D721Med (cell line): ENCODE measurements around the gene ATP8B1.
"Not testable (repeated sequence)": the region's sequence is repeated elsewhere in the genome, so short reads cannot be mapped to it uniquely, and the experiment has no call there.

Experiments
- DNase-seq: peaks from one replicate; pipeline ENCODE4 v3.0.0; 2011; ENCODE audit warnings: low spot score; ENCODE audit not compliant: insufficient read length
- FAIRE-seq: peaks from 2 replicates; lab custom pipeline; 2011; peaks lifted over from hg19 to GRCh38; lab: Jason Lieb, UNC
- TF ChIP-seq, protein P1 (sequence below): IDR thresholded peaks from 2 replicates; pipeline ENCODE4 v1.5.1; 2012; ENCODE audit warnings: mild to moderate bottlenecking, control low read depth; ENCODE audit not compliant: insufficient read depth; ENCODE audit errors: missing control alignments

Gene ATP8B1

DNA sequence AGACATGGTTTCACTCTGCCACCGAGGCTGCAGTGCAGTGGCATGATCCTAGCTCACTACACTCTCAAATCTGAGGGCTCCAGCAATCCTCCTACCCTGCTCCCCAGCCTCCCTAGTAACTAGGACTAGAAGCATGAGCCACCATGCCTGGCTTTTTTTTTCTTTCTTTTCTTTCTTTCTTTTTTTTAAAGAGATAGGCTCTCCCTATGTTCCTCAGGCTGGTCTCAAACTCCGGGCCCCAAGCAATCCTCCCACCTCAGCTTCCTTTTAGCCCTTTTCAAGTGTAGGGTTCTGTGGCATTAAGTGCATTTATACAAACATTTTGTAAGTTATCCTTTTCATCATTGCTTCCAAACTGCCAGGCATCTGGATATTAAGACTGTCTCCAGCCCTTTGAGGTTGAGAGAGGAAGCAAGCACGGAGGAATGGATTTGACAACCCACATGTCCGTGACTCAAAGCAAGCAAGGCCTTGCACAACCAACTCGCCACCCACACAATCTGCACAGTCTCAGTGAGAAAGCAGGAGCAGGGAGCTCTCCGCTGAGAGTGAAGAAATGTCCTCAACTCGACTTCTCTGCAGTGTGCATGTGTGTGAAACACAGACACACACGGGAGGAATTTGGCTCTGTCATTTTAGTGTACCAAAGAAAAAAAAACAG, 65.6 kb downstream of the ATP8B1 start:
- FAIRE-seq (no peak), DNase-seq (no peak)
- TF ChIP-seq, protein P1, sequence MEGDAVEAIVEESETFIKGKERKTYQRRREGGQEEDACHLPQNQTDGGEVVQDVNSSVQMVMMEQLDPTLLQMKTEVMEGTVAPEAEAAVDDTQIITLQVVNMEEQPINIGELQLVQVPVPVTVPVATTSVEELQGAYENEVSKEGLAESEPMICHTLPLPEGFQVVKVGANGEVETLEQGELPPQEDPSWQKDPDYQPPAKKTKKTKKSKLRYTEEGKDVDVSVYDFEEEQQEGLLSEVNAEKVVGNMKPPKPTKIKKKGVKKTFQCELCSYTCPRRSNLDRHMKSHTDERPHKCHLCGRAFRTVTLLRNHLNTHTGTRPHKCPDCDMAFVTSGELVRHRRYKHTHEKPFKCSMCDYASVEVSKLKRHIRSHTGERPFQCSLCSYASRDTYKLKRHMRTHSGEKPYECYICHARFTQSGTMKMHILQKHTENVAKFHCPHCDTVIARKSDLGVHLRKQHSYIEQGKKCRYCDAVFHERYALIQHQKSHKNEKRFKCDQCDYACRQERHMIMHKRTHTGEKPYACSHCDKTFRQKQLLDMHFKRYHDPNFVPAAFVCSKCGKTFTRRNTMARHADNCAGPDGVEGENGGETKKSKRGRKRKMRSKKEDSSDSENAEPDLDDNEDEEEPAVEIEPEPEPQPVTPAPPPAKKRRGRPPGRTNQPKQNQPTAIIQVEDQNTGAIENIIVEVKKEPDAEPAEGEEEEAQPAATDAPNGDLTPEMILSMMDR = no peak

GRCh38 chr18:57735042-57735441, 68.1 kb downstream of the ATP8B1 start:
- not testable (repeated sequence) for FAIRE-seq, DNase-seq

- FAIRE-seq (peak; percentile 90), DNase-seq (no peak)
- TF ChIP-seq, protein P1 = no peak
Observed at GRCh38 chr18:57733861-57734260, 69.3 kb downstream of the ATP8B1 start.

DNA sequence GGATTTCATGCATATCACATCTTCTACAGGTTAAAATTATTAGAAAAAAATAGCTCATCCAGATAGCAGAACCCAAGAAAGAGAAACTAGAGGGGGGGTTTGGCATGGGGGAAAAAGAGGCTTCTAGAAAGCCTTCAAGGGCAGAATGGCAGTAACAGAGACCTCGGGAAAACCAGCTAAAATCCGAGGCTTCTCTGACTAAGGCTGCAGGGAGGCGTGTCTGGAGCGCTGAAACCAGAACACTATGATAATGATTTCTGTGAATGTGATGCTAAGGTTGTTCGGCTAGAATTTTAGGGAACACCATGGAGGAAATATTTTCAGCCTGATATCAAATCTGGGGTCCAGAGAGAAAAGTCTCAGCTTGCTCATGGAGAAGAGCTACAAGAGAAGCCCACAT, 73.0 kb downstream of the ATP8B1 start:
- TF ChIP-seq, protein P1 = no peak
- DNase-seq (no peak), FAIRE-seq (no peak)

DNA sequence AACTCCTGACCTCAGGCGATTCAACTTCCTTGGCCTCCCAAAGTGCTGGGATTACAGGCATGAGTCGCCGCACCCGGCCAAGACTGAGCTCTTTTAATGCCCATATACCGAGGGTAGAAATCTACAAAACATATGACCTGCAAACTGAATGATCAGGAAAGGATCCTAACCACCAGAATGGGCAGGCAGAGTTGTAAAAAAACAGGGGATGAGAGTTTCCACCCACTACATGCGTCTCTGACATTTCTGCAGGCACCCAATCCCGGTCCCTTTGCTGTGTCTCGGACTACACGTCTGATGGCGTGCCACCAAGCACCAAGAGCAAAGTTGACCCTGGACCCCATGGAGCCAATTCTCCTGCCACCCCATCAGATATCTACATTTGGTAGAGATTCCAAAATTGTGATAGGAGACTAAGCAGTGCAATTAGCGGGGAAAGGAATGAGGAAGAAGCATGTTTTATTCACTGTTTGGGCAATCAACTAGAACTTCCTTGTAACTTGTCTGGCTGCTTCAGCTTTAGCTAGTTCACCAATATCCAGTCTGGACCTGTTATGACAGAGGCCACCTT, 74.1 kb downstream of the ATP8B1 start:
- no peak for DNase-seq
- FAIRE-seq = peak; percentile 48

DNA sequence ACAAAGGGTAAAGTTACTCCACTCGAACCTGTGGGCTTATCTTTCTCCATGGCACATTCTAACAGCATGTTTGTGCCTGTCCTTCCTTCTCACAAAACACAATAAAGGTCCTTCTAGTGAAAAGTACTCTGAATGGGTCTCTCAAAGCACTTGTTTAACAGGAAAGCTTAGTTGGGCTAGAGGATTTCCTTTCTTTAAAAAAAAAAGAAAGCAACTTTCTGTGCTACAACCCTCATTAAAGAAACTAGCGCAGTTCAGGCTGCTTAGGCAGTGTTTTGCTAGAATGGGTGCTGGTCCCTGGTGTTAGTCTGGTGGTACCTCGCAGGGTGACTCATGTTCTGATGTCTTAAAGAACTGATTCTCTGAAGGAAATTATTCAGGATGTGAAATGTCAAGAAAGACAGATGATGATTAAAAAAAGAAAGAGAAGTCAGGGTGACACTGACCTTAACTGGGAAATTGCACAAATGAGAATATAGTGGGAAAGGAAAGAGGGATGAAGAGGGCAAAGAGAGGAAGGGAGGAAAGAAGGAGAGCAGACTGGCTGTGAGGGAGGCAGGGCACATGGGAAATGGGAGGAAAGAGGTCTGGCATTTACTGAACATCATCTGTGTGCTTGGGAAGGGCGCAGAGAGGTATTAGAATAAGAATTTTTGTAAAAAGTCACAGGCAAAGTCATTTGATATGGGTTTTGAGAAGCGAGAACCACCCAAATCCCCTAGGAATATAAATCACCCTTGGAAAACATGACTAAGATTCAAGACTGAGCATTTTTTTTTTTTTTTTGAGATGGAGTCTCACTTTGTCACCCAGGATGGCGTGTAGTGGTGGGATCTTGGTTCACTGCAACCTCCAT, 74.9 kb downstream of the ATP8B1 start:
- no peak for FAIRE-seq
- TF ChIP-seq, protein P1 = no peak
- no peak for DNase-seq

More for the DNA sequence above, 74.1 kb downstream of the ATP8B1 start:
- TF ChIP-seq, protein P1 = no peak

DNA sequence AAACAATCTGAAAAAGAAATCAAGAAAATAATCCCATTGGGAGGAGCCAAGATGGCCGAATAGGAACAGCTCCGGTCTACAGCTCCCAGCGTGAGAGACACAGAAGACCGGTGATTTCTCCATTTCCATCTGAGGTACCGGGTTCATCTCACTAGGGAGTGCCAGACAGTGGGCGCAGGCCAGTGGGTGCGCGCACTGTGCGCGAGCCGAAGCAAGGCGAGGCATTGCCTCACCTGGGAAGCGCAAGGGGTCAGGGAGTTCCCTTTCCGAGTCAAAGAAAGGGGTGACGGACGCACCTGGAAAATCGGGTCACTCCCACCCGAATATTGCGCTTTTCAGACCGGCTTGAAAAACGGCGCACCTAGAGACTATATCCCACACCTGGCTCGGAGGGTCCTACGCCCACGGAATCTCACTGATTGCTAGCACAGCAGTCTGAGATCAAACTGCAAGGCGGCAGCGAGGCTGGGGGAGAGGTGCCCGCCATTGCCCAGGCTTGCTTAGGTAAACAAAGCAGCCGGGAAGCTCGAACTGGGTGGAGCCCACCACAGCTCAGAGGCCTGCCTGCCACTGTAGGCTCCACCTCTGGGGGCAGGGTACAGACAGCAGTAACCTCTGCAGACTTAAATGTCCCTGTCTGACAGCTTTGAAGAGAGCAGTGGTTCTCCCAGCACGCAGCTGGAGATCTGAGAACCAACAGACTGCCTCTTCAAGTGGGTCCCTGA, 83.7 kb downstream of the ATP8B1 start:
- FAIRE-seq, DNase-seq: not testable (repeated sequence)
